ENCODE results near the gene COG1. TPM values are rescaled to one million over a fixed set of nuclear protein-coding genes. Genes with fewer than 3 reads are reported as not detected.

COG1 gene
- polyA plus RNA-seq, 3 donors: 47.4 to 67.8 (median 49.3) TPM

GRCh38 chr17:73250851-73251640, 58.2 kb downstream of the COG1 start:
- DNase-seq (ENCODE audit: extremely low read depth in 1 of 11, low read depth in 9 of 11, low spot score in 4 of 11): no peak

GRCh38 chr17:73251871-73252270, 59.0 kb downstream of the COG1 start:
- no peak for DNase-seq (ENCODE audit: extremely low read depth in 1 of 11, low read depth in 9 of 11, low spot score in 4 of 11)

- peak in 2 of 11 donors; percentile 39 to 44 for DNase-seq (ENCODE audit: extremely low read depth in 1 of 11, low read depth in 9 of 11, low spot score in 4 of 11)
Measured at GRCh38 chr17:73255671-73256181, 62.9 kb downstream of the COG1 start.

- no peak for DNase-seq (ENCODE audit: extremely low read depth in 1 of 11, low read depth in 9 of 11, low spot score in 4 of 11)
Measured at GRCh38 chr17:73256220-73256619, 63.4 kb downstream of the COG1 start.

- DNase-seq (ENCODE audit: extremely low read depth in 1 of 11, low read depth in 9 of 11, low spot score in 4 of 11): no peak
Measured at GRCh38 chr17:73257516-73257915, 64.7 kb downstream of the COG1 start.

Other genes with a start within 250 kb of the COG1 start
- gene SLC39A11, start 100.4 kb upstream of the COG1 start, polyA plus RNA-seq (ENCODE audit: insufficient read length in 3 of 3): 10 to 100 TPM; 26.5 to 28.6 (median 26.7) TPM
- 1 to 10 TPM; 2.3 to 2.4 (median 2.4) TPM for gene SSTR2, start 28.0 kb upstream of the COG1 start, polyA plus RNA-seq (ENCODE audit: insufficient read length in 3 of 3)
- gene CPSF4L, start 68.8 kb downstream of the COG1 start, polyA plus RNA-seq (ENCODE audit: insufficient read length in 3 of 3): under 1 TPM in 1 of 3 donors, not detected in 2; 0.17 TPM
- 10 to 100 TPM; 40.0 to 57.3 (median 45.5) TPM for gene CDC42EP4, start 118.9 kb downstream of the COG1 start, polyA plus RNA-seq (ENCODE audit: insufficient read length in 3 of 3)